ENCODE results near the gene CYP4F8. TPM values are rescaled to one million over a fixed set of nuclear protein-coding genes. Genes with fewer than 3 reads are reported as not detected.

Gene CYP4F8
- total RNA-seq, 1 experiment from 2014 or later = not detected

DNA sequence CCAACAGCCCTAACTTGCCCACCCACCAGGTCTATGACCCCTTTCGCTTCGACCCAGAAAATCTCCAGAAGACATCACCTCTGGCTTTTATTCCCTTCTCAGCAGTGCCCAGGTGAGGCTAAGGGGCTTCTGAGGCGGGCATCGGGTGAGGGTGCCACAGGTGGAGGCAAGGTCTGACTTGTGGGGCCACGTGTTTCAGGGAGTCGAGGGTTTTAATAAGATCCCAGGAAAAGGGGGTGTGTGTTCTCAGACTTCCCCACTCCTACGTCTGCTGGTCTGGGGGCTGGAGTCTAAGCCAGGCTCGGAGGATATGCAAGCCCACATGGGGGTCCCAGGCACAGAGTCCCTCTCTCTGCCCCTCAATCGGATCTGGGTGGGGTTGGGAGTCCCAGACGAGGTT, 30.9 kb upstream of the CYP4F8 start:
- H3K9me3 ChIP-seq (ENCODE audit: control insufficient read depth, low read depth, low read length) = peaks cover 14% of the 10 kb centered on the region
- no peak overlapping the region for H4K8ac ChIP-seq (replicated peaks; ENCODE audit: insufficient read length, low read depth, low read length)

More for the DNA sequence above, 30.9 kb upstream of the CYP4F8 start:
- Histone ChIP-seq H2AK5ac (ENCODE audit: insufficient read length, low read length) (no peak overlapping the region), H3K79me1 (ENCODE audit: insufficient read depth, low read depth, low read length, poor library complexity, severe bottlenecking) (no peaks in the 10 kb centered on the region), H2BK120ac (ENCODE audit: low read depth, low read length, poor library complexity, severe bottlenecking) (no peak overlapping the region), H3K23me2 (ENCODE audit: insufficient read length, low read depth, low read length, poor library complexity, severe bottlenecking) (no peaks in the 10 kb centered on the region), H3K14ac (ENCODE audit: insufficient read depth, low read length) (no peak overlapping the region), H2BK12ac (ENCODE audit: insufficient read length, low read depth, low read length) (no peak overlapping the region), H3K56ac (ENCODE audit: insufficient read length, low read depth, low read length) (no peak overlapping the region), H3K4me1 (ENCODE audit: insufficient read depth, low read length) (no peaks in the 10 kb centered on the region), H2AFZ (ENCODE audit: low read length) (no peak overlapping the region), H2BK15ac (ENCODE audit: low read depth, low read length) (no peak overlapping the region), H3K27me3 (ENCODE audit: insufficient read depth, low read length) (no peaks in the 10 kb centered on the region), H3K9ac (ENCODE audit: extremely low read depth, insufficient read length, low read length) (no peak overlapping the region), H2BK5ac (ENCODE audit: insufficient read length, low read length) (no peak overlapping the region), H3K23ac (ENCODE audit: insufficient read length, low read depth, low read length) (no peak overlapping the region), H4K91ac (ENCODE audit: insufficient read length, low read depth, low read length) (no peak overlapping the region), H4K5ac (ENCODE audit: insufficient read length, low read depth, low read length) (no peak overlapping the region), H3K18ac (ENCODE audit: insufficient read length, low read depth, low read length) (no peak overlapping the region), H3T11ph (ENCODE audit: low read length) (no peak overlapping the region), H2BK20ac (ENCODE audit: low read depth, low read length, poor library complexity, severe bottlenecking) (no peak overlapping the region), H3K4ac (ENCODE audit: low read depth, low read length) (no peak overlapping the region), H3K27ac (ENCODE audit: insufficient read length, low read depth, low read length) (no peak overlapping the region), H4K20me1 (ENCODE audit: control insufficient read depth, insufficient read depth, insufficient read length) (no peaks in the 10 kb centered on the region), H3K4me2 (ENCODE audit: insufficient read depth, insufficient read length, low read length) (no peak overlapping the region), H3K79me2 (ENCODE audit: insufficient read depth, low read length) (no peaks in the 10 kb centered on the region)
- Mint-ChIP-seq H3K27ac (no peak overlapping the region), H3K4me1 (no peaks in the 10 kb centered on the region), H3K36me3 (ENCODE audit: insufficient read depth in 1 of 3, low read depth in 3 of 3) (peaks cover 4 to 19% (median 8%) of the 10 kb centered on the region in 3 experiments; a peak in 6 of 7 replicates), H3K9me3 (peaks cover 56 to 88% of the 10 kb centered on the region in 2 experiments), H3K4me3 (peak overlapping the region in 1 of 2 experiments; percentile 63; a peak in 2 of 5 replicates), H3K27me3 (ENCODE audit: low read depth) (peaks cover 3% of the 10 kb centered on the region; the same call in 1 of the 2 replicates)
- no peak for TF ChIP-seq CTCF (conservative IDR thresholded peaks at IDR 0.05)
- no peak for DNase-seq
- WGBS (ENCODE audit: extremely low coverage, insufficient read length, low lambda C conversion rate) = no CpG with 5 or more reads among the region's 10 CpGs

Measured in H9 (cell line).